NCI-H524 treated with DMSO at 0.1 percent for 48 hours (cell line): ENCODE data around the gene MYO3B.
A peak's percentile ranks its signal among the peaks of the same experiment; 100 is the strongest.

Experiments
- DNase-seq: peaks from one replicate; lab custom pipeline; 2025; lab: John Stamatoyannopoulos, UW

MYO3B gene

GRCh38 chr2:170235860-170236679 is 58.1 kb downstream of the MYO3B start:
- peak; percentile 28 for DNase-seq

GRCh38 chr2:170236680-170237047 is 58.7 kb downstream of the MYO3B start:
- DNase-seq, result no peak

DNA sequence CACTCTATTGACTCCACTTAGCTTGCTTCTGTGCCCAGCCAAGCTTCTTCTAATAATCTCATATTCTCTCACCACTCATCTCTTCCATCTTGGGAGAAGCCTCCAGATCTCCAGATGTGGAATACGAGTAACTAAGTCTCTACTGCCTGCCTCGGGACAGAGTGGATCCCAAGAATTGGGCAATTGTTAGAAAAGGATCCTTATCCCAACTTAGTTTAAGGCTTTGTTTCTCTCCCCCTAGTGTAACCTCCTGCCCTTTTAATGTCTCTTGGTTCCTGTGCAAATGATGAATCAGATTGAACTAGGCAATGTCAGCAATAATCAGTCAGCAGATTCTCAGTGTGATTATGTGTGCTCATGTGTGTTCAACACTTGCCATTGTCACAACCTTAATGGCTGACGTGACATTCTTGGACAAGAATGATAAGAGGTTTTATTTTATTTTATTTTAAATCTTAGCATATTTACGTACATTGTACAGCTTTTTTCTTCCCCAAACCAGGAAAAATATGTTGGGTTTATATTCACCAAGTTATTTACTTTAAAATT is 59.7 kb downstream of the MYO3B start:
- no peak for DNase-seq

- DNase-seq, result no peak
These were observed 60.8 kb downstream of the MYO3B start for GRCh38 chr2:170238776-170239175.

GRCh38 chr2:170240629-170241028 is 62.7 kb downstream of the MYO3B start:
- DNase-seq, result no peak

DNA sequence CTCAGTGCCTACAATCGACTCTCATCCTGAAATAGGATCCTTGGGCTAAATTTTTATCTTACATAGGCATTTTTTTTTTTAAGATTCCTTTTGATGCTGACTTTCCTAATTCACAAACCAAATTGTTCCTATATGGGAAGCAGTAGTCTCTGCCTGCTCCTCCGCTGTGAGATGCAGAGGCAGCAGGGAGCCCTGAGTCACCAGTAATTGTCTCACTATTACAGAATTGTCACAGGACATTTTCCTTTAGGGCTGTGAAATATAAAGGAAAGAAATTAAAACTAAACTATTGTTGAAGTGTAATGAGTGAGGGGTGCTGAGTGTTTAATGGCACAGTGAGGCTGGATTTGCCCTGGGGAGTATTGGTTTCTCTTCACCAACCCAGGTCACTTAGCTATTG is 63.8 kb downstream of the MYO3B start:
- DNase-seq, result no peak

- no peak for DNase-seq
These were observed 65.3 kb downstream of the MYO3B start for GRCh38 chr2:170243118-170243837.

DNA sequence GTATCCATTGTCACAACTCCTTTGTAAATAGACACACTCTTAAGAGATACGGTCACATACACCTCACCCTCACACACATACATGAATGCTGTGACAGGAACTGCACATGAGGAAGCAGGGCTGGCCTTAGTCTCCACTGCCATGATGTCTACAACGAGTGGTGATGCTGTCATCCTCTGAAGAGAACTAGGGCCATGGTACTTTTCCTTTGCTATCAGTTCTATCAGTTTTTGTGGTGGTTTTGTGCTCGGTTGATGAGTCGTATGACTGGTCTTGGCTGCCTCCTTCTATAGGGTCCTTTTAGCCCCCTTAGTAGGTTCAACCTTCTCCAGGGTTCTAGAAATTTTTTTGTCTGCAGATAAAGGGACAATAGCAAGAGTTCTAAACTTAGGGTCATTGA is 66.0 kb downstream of the MYO3B start:
- DNase-seq, result no peak

- DNase-seq, result no peak
These were observed 66.6 kb downstream of the MYO3B start for GRCh38 chr2:170244555-170244954.

DNA sequence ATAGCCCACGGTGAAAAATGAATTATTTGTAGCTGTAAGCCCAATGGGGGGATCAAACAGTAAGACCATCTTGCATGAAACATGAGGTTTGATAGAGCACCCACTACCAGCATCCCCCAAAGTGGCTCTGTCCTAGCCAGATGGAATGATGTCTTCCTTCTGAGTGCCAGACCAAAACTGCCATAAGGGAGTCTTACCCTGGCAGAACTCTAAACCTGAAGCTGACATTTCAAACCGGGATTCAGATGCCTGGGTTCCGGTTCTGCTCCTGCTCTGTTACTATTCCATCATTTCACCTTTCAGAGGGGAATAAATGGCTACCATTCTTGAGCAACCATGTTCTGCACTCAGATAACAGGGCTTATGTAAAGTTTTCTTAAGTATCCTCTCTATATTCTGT is 67.4 kb downstream of the MYO3B start:
- DNase-seq, result no peak

- no peak for DNase-seq
These were observed 69.4 kb downstream of the MYO3B start for GRCh38 chr2:170247333-170247732.

- no peak for DNase-seq
These were observed 70.0 kb downstream of the MYO3B start for GRCh38 chr2:170247882-170248393.

GRCh38 chr2:170248574-170249393 is 70.8 kb downstream of the MYO3B start:
- no peak for DNase-seq

DNA sequence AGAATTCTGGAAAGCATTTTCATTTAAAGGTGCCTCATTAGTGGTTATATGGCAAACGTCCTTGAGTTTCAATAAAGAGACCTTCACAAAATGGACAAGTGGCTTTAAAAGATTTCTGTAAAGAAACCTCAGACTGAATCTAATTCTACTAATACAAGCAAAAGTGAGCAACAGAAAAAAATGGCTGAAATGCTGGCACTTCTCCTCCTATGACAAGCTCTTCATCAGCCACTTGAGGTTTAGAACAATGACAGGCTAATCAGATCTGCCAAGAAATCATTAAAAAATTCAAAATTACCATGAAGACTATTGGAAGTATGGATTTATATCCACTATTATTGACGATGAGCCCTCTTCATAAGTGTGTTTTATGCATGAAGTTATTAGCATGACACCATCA is 71.8 kb downstream of the MYO3B start:
- DNase-seq, result no peak

GRCh38 chr2:170250584-170250983 is 72.6 kb downstream of the MYO3B start:
- no peak for DNase-seq

GRCh38 chr2:170252414-170252813 is 74.5 kb downstream of the MYO3B start:
- DNase-seq, result no peak

GRCh38 chr2:170253721-170254230 is 75.8 kb downstream of the MYO3B start:
- no peak for DNase-seq

DNA sequence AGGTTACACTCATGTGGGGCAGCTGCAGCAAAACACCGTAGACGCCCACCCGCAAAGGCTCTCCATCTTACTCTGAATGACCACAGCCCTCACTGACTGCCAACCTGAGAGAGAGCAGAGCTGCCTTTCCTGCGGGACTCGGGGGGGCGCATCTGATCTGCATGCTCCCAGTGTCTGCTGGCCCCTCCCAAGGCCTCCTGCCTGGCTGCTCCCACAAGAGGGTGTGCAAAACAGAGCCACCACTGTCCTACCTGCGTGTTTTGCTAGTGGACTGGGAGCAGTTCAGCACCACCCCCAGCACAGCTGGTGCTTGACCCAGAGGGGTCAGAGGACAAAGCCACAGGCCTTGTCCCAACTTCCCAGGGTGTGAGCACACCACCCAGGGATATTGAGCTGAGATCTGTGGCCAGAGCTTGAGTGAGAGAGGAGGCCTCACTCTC is 76.4 kb downstream of the MYO3B start:
- DNase-seq, result no peak

DNA sequence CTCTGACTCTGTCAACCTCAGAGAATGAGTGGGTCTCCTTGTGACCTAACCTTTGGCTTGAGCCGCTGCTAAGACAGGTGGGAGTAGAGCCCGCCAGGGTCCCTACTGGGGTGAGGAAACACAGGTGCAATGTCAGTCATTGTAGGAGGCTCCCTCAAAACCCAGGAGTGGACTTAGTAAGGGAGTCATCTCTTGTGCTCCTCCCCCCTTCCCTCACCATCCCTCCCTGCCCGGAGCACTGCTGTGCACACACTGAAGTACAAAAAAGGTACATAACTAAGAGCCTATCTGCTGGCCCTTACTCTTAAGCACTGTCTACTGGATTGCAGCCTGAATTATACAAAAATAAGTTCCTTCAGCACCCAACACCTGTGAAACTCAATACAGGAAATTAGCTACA is 77.2 kb downstream of the MYO3B start:
- DNase-seq, result no peak

DNA sequence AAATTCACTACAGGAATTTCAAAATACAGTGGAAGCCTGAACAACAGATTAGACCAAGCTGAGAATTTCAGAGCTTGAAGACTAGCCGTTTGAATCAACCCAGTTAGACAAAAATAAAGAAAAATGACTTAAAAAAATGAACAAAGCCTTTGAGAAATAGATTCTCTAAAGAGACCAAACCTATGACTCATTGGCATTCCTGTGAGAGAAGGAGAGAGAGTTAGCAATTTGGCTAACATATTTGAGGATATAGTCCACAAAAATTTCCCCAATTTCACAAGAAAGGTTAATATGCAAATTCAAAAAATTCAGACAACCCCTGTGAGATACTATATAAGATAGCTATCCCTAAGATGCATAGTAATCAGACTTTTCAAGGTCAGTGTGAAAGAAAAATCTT is 78.0 kb downstream of the MYO3B start:
- DNase-seq, result no peak

- no peak for DNase-seq
These were observed 80.4 kb downstream of the MYO3B start for GRCh38 chr2:170258382-170258781.

DNA sequence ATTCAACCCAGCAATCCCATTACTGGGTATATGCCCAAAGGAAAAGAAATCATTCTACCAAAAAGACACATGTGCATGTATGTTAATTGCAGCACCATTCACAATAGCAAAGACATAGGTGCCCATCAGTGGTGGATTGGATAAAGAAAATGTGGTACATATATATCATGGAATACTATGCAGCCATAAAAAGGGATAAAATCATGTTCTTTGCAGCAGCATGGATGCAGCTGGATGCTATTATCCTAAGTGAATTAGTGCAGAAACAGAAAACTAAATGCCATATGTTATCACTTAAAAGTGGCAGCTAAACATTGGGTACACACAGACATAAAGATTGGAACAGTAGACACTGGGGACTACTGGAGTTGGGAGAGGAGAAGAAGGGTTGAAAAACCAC is 82.2 kb downstream of the MYO3B start:
- no peak for DNase-seq
